GM12801 (cell line): Measurements from ENCODE around the gene LCE1A.

Experiments used
- TF ChIP-seq, protein P1 (sequence below): IDR thresholded peaks from one replicate; pipeline ENCODE4 v1.5.1; 2011; ENCODE audit warnings: control low read depth; ENCODE audit not compliant: insufficient read length; ENCODE audit errors: extremely low read depth

Gene LCE1A, protein sequence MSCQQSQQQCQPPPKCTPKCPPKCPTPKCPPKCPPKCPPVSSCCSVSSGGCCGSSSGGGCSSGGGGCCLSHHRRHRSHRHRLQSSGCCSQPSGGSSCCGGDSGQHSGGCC

GRCh38 chr1:152827173-152827572 is at the start of gene LCE1A:
LCE1A (plus strand) TSS chr1:152827473; CDS start chr1:152827473, 0 bp downstream.
- TF ChIP-seq, protein P1, sequence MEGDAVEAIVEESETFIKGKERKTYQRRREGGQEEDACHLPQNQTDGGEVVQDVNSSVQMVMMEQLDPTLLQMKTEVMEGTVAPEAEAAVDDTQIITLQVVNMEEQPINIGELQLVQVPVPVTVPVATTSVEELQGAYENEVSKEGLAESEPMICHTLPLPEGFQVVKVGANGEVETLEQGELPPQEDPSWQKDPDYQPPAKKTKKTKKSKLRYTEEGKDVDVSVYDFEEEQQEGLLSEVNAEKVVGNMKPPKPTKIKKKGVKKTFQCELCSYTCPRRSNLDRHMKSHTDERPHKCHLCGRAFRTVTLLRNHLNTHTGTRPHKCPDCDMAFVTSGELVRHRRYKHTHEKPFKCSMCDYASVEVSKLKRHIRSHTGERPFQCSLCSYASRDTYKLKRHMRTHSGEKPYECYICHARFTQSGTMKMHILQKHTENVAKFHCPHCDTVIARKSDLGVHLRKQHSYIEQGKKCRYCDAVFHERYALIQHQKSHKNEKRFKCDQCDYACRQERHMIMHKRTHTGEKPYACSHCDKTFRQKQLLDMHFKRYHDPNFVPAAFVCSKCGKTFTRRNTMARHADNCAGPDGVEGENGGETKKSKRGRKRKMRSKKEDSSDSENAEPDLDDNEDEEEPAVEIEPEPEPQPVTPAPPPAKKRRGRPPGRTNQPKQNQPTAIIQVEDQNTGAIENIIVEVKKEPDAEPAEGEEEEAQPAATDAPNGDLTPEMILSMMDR = no peak

DNA sequence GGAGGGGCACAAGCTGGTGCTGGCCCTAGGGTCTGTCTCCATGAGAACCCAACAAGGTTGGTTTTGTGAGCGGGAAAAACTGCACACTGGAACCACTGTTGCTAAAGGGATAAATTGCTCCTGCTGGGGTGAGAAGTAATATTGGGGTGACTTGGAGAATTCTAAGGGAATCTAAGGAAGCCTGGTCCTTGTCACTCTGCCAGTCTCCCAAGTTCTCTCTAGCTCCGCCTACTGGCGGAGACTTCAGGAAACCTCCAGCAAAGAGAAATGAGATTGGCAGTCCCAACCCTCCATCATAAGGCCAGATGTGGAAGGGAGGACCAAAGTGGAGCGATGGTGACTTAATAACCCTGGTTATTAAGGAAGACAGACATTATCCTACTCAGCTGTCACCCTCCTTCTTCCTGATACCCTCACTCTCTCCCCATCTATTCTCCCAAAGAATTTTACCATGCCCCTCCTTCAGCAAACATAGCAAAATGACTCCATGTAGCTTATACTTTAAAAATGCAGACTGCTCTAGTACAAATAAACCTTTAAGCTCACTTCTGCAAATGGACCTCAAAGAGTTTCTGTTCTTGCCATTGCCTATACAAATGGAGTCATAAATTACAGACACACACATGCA is 49.6 kb upstream of the LCE1A start:
- TF ChIP-seq, protein P1 = no peak

DNA sequence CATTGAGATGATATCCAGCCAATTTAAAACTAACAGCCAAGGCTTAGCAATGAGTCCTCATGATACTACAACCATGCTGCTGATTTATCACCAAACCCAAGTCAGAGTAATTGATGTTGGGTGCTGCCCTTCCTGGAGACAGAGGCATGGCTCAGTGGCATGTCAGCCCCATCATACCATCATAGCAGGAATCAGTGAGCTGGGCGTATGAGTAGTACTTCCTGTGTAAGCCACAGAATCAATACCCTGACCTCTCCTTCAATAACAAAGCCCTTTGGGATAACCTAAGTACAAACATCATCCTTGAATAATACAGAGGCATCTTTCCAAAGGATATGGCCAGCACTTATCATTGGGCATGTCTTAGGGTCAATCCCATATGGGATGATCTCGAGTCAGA is 44.2 kb upstream of the LCE1A start:
- TF ChIP-seq, protein P1 = no peak

DNA sequence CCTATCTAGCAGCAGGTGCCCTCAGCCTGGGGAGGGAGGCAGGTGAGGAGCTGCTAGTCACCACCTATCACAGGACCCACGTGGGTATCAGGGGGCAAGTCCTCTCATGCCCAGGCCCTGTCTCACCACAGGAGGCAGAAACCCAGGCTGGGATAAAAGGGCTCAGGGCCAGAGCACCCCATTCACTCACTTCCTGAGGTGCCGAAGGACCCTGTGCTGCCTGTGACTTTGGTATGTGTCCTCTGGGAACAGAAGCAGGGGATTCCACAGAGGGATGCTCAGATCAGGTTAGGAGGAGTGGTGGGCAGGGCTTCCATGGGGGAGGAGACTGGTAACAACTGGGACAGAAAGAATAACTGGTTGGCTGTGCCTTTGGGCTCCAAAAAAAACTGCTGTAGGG is 41.2 kb upstream of the LCE1A start, which contains the start of gene LCE1E:
Gene LCE1E (plus strand): TSS at position 181 of the 400 bp plus-strand sequence. CDS start 1,043 bp downstream, outside the sequence.
- TF ChIP-seq, protein P1 = no peak

GRCh38 chr1:152795686-152796085 is 31.6 kb upstream of the LCE1A start:
- TF ChIP-seq, protein P1 = no peak

DNA sequence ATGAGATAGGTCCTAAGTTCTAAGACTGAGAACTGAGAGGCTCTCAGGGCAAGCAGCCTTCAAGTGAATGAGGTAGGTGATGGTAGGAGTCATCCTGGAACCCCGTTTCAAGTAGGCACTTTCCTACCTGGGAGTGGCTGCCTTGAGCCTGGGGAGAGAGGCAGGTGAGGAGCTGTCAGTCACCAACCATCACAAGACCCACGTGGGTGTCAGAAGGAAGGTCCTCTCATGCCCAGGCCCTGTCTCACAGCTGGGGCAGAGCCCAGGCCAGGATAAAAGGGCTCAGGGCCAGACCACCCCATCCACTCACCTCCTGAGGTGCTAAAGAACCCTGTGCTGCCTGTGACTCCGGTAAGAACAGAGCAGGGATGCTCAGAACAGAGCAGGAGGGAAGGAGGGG is 30.9 kb upstream of the LCE1A start, which contains the start of gene LCE1D:
Gene LCE1D (plus strand): TSS at position 301 of the 400 bp plus-strand sequence. CDS start 1,074 bp downstream, outside the sequence.
- TF ChIP-seq, protein P1 = no peak

DNA sequence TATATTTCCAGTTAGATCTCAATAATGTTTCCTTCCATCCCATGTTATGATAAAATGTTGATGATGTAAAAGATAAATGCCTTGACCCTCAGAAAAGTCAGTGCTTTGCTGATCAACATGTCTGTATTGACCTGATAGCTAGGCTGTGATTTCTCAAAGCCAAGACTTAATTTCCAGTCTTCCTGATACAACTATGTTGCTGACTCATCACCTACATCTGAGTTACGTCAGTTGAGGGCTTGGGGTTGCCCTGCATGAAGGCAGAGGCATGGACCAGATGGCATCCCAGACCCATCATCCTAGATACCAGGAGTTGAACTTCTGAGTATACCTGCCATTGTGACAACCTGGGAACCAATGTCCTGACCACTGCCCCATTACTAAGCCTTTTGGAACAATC is 25.9 kb upstream of the LCE1A start:
- TF ChIP-seq, protein P1 = no peak
